Measurements from ENCODE around the gene FHIT.

Gene FHIT

DNA sequence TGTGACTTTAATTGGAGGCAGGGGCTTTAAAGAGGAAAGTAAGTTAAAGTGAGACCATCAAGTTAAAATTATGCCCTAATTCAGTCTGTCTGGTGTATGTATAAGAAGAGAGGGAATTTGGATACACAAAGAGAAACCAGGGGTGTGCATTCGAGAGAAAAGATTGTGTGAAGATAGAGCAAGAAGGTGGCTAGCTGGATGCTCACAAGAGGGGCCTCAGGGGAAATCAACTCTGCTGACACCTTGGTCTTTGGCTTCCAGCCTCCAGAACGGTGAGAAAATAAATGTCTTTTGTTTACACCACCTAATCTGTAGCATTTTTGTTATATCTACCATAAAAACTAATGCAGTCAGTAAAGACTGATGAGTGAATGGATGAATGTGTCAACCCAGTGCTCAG, 1294.1 kb downstream of the FHIT start:
- in situ Hi-C loops (cut with HindIII; ENCODE audit: low pct_ligation_motif_present, low sequenced_read_pairs): no loop called here

DNA sequence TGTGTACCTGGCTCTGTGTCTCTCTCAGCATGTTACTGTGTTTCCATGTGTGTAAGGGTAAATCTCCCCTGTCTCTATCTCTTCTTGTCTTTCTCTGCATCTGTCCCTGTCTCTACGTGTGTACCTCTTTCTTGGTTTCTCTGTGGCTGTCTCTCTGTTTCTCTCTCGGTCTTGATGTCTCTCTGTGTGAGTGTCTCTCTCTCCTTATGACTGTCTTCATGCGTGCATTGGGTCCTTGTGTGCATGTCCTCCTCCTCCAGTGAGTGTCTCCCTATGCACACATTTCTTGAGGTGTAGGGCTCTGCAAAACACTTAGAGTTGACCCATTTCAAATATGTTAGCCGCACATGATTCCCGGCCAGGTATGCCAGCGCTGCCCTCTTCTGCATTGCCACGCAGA, 1298.1 kb downstream of the FHIT start:
- Histone ChIP-seq H3K27me3 (replicated peaks) (no peaks in the 10 kb centered on the region), H3K27ac (no peak overlapping the region), H3K4me3 (ENCODE audit: low read depth, low read length) (no peak overlapping the region), H3K36me3 (replicated peaks) (no peaks in the 10 kb centered on the region)
- DNase-seq: no peak
- TF ChIP-seq, protein P1, sequence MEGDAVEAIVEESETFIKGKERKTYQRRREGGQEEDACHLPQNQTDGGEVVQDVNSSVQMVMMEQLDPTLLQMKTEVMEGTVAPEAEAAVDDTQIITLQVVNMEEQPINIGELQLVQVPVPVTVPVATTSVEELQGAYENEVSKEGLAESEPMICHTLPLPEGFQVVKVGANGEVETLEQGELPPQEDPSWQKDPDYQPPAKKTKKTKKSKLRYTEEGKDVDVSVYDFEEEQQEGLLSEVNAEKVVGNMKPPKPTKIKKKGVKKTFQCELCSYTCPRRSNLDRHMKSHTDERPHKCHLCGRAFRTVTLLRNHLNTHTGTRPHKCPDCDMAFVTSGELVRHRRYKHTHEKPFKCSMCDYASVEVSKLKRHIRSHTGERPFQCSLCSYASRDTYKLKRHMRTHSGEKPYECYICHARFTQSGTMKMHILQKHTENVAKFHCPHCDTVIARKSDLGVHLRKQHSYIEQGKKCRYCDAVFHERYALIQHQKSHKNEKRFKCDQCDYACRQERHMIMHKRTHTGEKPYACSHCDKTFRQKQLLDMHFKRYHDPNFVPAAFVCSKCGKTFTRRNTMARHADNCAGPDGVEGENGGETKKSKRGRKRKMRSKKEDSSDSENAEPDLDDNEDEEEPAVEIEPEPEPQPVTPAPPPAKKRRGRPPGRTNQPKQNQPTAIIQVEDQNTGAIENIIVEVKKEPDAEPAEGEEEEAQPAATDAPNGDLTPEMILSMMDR (IDR thresholded peaks at IDR 0.05; ENCODE audit: low read depth, low read length, missing control alignments): no peak
- in situ Hi-C loops (cut with HindIII; ENCODE audit: low pct_ligation_motif_present, low sequenced_read_pairs): no loop called here

More for the DNA sequence above, 1294.1 kb downstream of the FHIT start:
- Histone ChIP-seq H3K36me3 (replicated peaks) (no peaks in the 10 kb centered on the region), H3K27me3 (replicated peaks) (no peaks in the 10 kb centered on the region), H3K27ac (no peak overlapping the region), H3K4me3 (ENCODE audit: low read depth, low read length) (no peak overlapping the region)
- TF ChIP-seq, protein P1 (IDR thresholded peaks at IDR 0.05; ENCODE audit: low read depth, low read length, missing control alignments): no peak
- no peak for DNase-seq

DNA sequence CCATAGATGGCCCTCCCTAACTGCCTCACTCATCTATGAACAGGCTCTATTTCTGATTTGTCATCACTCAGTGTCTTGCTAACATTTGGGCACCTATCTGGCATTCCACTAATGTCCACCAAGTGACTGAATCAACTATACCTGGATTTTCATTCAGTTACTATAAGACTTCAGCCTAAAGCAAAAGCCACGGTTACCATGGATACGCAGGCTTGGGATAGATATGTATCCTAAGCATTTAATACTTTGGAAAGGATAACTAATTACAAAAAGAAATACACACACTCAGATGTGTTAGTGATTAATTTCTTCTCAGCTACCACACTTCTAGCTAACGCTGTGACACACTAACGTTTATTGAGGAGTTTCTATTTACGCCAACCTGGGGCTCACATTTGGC, 1301.9 kb downstream of the FHIT start:
- in situ Hi-C loops (cut with HindIII; ENCODE audit: low pct_ligation_motif_present, low sequenced_read_pairs): no loop called here
- DNase-seq: no peak
- H3K4me3 ChIP-seq (ENCODE audit: low read depth, low read length): no peak overlapping the region
- TF ChIP-seq, protein P1 (IDR thresholded peaks at IDR 0.05; ENCODE audit: low read depth, low read length, missing control alignments): no peak
- H3K36me3 ChIP-seq (replicated peaks): no peaks in the 10 kb centered on the region
- H3K27me3 ChIP-seq (replicated peaks): no peaks in the 10 kb centered on the region
- H3K27ac ChIP-seq: no peak overlapping the region

DNA sequence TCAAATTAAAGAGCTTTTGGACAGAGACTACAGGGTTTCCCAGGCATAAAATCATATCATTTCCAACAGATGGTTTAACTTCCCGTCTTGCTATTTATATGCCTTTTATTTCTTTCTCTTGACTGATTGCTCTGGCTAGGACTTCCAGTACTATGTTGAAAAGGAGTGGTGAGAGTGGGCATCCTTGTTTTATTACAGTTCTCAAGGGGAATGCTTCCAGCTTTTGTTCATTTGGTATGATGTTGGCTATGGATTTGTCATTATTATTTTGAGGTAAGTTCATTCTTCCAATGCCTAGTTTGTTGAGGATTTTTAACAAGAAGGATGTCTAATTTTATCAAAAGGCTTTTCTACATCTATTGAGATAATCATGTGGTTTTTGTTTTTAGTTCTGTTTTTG, 1304.9 kb downstream of the FHIT start:
- no peaks in the 10 kb centered on the region for H3K27me3 ChIP-seq (replicated peaks)
- TF ChIP-seq, protein P1 (IDR thresholded peaks at IDR 0.05; ENCODE audit: low read depth, low read length, missing control alignments): no peak
- no peak overlapping the region for H3K4me3 ChIP-seq (ENCODE audit: low read depth, low read length)
- no peak for DNase-seq
- H3K27ac ChIP-seq: no peak overlapping the region
- in situ Hi-C loops (cut with HindIII; ENCODE audit: low pct_ligation_motif_present, low sequenced_read_pairs): no loop called here
- H3K36me3 ChIP-seq (replicated peaks): no peaks in the 10 kb centered on the region

DNA sequence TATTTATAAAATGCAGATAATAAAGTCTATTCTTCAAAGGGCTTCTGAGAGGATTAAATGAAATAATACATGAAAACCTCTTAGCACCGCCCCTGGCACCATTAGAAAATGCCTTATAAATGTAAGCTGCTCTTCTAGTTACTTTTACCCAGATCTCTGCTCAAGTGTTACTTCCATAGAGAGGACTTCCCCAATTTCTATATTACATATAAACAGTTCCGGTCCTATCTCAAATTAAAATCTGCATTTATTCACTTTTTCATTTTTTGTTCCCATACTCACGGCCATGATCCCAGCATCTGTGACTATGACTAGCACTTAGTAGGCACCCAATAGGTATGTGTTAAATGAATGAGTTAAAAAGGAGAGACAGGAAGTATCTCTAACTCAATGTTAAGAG, 1310.5 kb downstream of the FHIT start:
- H3K36me3 ChIP-seq (replicated peaks): no peaks in the 10 kb centered on the region
- TF ChIP-seq, protein P1 (IDR thresholded peaks at IDR 0.05; ENCODE audit: low read depth, low read length, missing control alignments): no peak
- no peak overlapping the region for H3K4me3 ChIP-seq (ENCODE audit: low read depth, low read length)
- in situ Hi-C loops (cut with HindIII; ENCODE audit: low pct_ligation_motif_present, low sequenced_read_pairs): no loop called here
- H3K27ac ChIP-seq: no peak overlapping the region
- H3K27me3 ChIP-seq (replicated peaks): no peaks in the 10 kb centered on the region
- DNase-seq: no peak

DNA sequence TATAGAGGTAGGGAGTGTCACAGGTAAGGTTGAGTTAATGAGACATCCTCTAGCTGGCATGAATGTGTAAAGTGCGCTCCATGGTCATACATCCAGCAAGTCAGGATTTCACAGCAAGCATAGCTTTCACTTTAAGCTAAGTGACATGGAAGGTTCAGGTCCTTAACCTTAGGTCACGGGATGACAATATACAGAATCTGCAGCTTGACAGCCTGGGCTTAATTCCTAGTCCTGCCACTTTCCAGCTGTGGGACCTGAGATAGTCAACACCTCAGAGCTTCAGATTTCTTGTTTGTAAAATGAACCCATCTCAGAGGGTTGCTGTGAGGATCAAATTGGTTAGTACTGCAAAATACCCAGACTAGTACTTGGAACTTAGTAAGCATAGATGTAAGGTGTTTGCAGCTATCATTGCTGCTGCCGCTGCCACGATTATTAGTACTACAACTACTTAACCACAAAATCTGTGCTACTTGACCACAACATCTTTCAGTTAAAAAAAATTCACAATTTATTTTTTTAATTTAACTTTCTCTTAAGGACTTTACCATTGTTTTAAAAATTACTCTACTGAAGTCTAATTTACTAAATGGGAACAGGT, 1311.3 kb downstream of the FHIT start:
- in situ Hi-C loops (cut with HindIII; ENCODE audit: low pct_ligation_motif_present, low sequenced_read_pairs): no loop called here
- DNase-seq: no peak
- Histone ChIP-seq H3K36me3 (replicated peaks) (no peaks in the 10 kb centered on the region), H3K27me3 (replicated peaks) (no peaks in the 10 kb centered on the region), H3K27ac (no peak overlapping the region), H3K4me3 (ENCODE audit: low read depth, low read length) (no peak overlapping the region)
- TF ChIP-seq, protein P1 (IDR thresholded peaks at IDR 0.05; ENCODE audit: low read depth, low read length, missing control alignments): no peak
